ENCODE results near the gene TAPT1.

DNA sequence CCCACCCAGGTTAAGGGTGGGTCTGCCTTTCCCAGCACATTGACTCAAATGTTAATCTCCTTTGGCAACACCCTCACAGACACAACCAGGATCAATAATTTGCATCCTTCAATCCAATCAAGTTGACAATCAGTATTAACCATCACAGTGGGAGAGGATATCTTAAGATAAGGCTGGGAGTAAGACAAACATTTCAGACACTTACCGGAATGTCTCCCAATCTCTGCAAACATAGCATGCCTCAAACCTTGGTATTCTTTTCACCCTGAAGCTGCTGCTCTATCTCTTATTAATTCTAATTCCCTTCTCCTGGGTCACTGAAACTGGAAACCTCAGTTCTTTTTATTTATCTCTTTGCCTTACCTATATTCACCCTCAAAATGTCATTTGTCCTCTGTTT is 19.0 kb upstream of the TAPT1 start:
- no peak for TF ChIP-seq POLR2A (IDR thresholded peaks at IDR 0.05)
- TF ChIP-seq, protein P1, sequence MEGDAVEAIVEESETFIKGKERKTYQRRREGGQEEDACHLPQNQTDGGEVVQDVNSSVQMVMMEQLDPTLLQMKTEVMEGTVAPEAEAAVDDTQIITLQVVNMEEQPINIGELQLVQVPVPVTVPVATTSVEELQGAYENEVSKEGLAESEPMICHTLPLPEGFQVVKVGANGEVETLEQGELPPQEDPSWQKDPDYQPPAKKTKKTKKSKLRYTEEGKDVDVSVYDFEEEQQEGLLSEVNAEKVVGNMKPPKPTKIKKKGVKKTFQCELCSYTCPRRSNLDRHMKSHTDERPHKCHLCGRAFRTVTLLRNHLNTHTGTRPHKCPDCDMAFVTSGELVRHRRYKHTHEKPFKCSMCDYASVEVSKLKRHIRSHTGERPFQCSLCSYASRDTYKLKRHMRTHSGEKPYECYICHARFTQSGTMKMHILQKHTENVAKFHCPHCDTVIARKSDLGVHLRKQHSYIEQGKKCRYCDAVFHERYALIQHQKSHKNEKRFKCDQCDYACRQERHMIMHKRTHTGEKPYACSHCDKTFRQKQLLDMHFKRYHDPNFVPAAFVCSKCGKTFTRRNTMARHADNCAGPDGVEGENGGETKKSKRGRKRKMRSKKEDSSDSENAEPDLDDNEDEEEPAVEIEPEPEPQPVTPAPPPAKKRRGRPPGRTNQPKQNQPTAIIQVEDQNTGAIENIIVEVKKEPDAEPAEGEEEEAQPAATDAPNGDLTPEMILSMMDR (IDR thresholded peaks at IDR 0.05) = no peak

Data from sigmoid colon (tissue), 3 donors.